ENCODE data around the gene FMR1NB.

DNA sequence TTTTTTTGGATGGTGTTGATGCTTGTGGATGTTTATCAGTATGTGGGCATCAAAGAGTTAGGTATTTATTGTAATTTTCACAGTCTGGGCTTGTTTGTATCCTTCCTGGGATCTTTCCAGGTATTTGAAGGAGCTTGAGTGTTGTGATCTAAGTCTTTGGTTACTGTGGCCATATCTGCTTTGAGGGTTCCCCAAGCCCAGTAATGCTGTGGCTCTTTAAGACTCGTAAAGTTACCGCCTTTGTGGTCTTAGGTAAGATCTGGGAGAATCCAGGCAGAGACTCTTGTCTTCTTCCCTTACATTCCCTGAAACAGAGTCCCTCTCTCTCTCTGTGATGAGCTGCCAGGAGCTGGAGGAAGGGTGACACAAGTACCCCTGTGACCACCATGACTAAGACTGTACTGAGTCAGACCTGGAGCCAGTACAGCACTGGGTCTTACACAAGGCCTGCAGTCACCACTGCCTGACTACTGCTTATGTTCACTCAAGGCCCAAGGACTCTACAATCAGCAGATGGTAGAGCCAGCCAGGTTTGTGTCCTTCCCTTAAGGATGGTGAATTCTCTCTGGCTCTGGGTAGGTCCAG, 62.2 kb downstream of the FMR1NB start:
- TF ChIP-seq, protein P1, sequence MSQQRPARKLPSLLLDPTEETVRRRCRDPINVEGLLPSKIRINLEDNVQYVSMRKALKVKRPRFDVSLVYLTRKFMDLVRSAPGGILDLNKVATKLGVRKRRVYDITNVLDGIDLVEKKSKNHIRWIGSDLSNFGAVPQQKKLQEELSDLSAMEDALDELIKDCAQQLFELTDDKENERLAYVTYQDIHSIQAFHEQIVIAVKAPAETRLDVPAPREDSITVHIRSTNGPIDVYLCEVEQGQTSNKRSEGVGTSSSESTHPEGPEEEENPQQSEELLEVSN (IDR thresholded peaks at IDR 0.05): no peak
- TF ChIP-seq EZH2 (IDR thresholded peaks at IDR 0.05; ENCODE audit: low read depth, low read length, severe bottlenecking) (no peak), HDAC2 (IDR thresholded peaks at IDR 0.05; ENCODE audit: borderline replicate concordance in 1 of 2, low read depth in 2 of 2, low read length in 2 of 2) (no peak), SP2 (IDR thresholded peaks at IDR 0.05; ENCODE audit: low read length) (no peak)
- TF ChIP-seq, protein P2, sequence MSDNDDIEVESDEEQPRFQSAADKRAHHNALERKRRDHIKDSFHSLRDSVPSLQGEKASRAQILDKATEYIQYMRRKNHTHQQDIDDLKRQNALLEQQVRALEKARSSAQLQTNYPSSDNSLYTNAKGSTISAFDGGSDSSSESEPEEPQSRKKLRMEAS (IDR thresholded peaks at IDR 0.05): no peak
- TF ChIP-seq, protein P3, sequence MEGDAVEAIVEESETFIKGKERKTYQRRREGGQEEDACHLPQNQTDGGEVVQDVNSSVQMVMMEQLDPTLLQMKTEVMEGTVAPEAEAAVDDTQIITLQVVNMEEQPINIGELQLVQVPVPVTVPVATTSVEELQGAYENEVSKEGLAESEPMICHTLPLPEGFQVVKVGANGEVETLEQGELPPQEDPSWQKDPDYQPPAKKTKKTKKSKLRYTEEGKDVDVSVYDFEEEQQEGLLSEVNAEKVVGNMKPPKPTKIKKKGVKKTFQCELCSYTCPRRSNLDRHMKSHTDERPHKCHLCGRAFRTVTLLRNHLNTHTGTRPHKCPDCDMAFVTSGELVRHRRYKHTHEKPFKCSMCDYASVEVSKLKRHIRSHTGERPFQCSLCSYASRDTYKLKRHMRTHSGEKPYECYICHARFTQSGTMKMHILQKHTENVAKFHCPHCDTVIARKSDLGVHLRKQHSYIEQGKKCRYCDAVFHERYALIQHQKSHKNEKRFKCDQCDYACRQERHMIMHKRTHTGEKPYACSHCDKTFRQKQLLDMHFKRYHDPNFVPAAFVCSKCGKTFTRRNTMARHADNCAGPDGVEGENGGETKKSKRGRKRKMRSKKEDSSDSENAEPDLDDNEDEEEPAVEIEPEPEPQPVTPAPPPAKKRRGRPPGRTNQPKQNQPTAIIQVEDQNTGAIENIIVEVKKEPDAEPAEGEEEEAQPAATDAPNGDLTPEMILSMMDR (IDR thresholded peaks at IDR 0.05; ENCODE audit: control extremely low read depth in 1 of 3, insufficient read depth in 1 of 3, low read depth in 1 of 3, low read length in 3 of 3): no peak
